Ishikawa (cell line): ENCODE measurements around the gene KAT6B.

Experiments
- CEBPB ChIP-seq: IDR thresholded peaks from 2 replicates; pipeline ENCODE4 v1.6.1; 2012
- CREB1 ChIP-seq: IDR thresholded peaks from 2 replicates; pipeline ENCODE4 v1.6.1; 2012; ENCODE audit warnings: low read depth
- EGR1 ChIP-seq: IDR thresholded peaks from 2 replicates; pipeline ENCODE4 v1.6.1; 2012
- EP300 ChIP-seq: IDR thresholded peaks from 2 replicates; pipeline ENCODE4 v1.6.1; 2012; ENCODE audit warnings: borderline replicate concordance
- FOXM1 ChIP-seq: IDR thresholded peaks from 2 replicates; pipeline ENCODE4 v1.6.1; 2012; ENCODE audit warnings: low read depth, borderline replicate concordance
- RAD21 ChIP-seq: IDR thresholded peaks from 2 replicates; pipeline ENCODE4 v1.6.1; 2012; ENCODE audit warnings: low read depth
- REST ChIP-seq: IDR thresholded peaks from 2 replicates; pipeline ENCODE4 v1.6.1; 2012; ENCODE audit warnings: low read depth, mild to moderate bottlenecking
- TAF1 ChIP-seq: IDR thresholded peaks from 2 replicates; pipeline ENCODE4 v1.6.1; 2012; ENCODE audit warnings: low read depth, mild to moderate bottlenecking
- USF1 ChIP-seq: IDR thresholded peaks from 2 replicates; pipeline ENCODE4 v1.6.1; 2012
- YY1 ChIP-seq: IDR thresholded peaks from 2 replicates; pipeline ENCODE4 v1.6.1; 2012; ENCODE audit warnings: low read depth
- TF ChIP-seq, protein P1 (sequence below): IDR thresholded peaks from 2 replicates; pipeline ENCODE4 v1.6.1; 2012

GRCh38 chr10:74814797-74815196 lies 11.6 kb upstream of the KAT6B start:
- TF ChIP-seq REST (no peak), FOXM1 (no peak), EP300 (no peak), RAD21 (no peak), TAF1 (no peak), CEBPB (no peak), USF1 (no peak), CREB1 (no peak), YY1 (no peak), EGR1 (no peak)
- TF ChIP-seq, protein P1, sequence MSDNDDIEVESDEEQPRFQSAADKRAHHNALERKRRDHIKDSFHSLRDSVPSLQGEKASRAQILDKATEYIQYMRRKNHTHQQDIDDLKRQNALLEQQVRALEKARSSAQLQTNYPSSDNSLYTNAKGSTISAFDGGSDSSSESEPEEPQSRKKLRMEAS, result no peak
